ENCODE results near the gene ARL15.

DNA sequence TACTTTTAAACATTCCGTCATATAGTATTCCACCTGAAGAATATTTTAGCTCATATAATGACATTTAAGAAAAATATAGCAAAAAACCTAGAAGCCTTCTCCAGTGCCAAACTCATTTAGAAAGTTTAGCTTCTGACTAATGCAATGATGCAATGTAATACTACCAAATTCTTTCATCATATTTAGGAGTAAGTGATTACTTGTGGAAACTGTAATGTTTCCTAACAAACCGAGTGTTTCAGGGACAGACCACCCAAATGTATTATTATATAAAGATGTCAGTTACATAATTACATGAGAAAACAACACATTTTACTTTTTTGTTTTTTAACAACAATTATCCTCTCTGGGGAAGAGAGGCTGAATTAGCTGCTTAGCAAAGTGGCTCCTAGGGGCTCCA lies 316.2 kb downstream of the ARL15 start:
- TF ChIP-seq, protein P1, sequence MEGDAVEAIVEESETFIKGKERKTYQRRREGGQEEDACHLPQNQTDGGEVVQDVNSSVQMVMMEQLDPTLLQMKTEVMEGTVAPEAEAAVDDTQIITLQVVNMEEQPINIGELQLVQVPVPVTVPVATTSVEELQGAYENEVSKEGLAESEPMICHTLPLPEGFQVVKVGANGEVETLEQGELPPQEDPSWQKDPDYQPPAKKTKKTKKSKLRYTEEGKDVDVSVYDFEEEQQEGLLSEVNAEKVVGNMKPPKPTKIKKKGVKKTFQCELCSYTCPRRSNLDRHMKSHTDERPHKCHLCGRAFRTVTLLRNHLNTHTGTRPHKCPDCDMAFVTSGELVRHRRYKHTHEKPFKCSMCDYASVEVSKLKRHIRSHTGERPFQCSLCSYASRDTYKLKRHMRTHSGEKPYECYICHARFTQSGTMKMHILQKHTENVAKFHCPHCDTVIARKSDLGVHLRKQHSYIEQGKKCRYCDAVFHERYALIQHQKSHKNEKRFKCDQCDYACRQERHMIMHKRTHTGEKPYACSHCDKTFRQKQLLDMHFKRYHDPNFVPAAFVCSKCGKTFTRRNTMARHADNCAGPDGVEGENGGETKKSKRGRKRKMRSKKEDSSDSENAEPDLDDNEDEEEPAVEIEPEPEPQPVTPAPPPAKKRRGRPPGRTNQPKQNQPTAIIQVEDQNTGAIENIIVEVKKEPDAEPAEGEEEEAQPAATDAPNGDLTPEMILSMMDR (IDR thresholded peaks at IDR 0.05) = no peak
- no peak for TF ChIP-seq EP300 (IDR thresholded peaks at IDR 0.05)
